ENCODE data around the gene PHF19.

Gene PHF19

GRCh38 chr9:120837921-120838320 is 39.1 kb downstream of the PHF19 start:
- H3K9ac ChIP-seq (ENCODE audit: low read length) = no peak overlapping the region
- peaks cover 49% of the 10 kb centered on the region for H3K79me2 ChIP-seq (ENCODE audit: insufficient read depth, low read length)
- H3K9me3 ChIP-seq (ENCODE audit: insufficient read depth, low read length) = no peaks in the 10 kb centered on the region
- H3F3A ChIP-seq (ENCODE audit: insufficient read depth) = no peaks in the 10 kb centered on the region
- no peak overlapping the region for H3K4me2 ChIP-seq (ENCODE audit: low read depth, low read length, poor library complexity, severe bottlenecking)
- H3K27ac ChIP-seq (ENCODE audit: low read depth, low read length) = no peak overlapping the region
- H3K27me3 ChIP-seq (ENCODE audit: low read length) = no peaks in the 10 kb centered on the region
- peaks cover 4% of the 10 kb centered on the region; the same call in 1 of the 2 replicates for H3K36me3 ChIP-seq (ENCODE audit: low read length)
- no peak overlapping the region for H2AFZ ChIP-seq (ENCODE audit: low read depth, low read length, severe bottlenecking)
- no peak overlapping the region for H3K4me3 ChIP-seq (ENCODE audit: insufficient read depth, low read length, poor library complexity, severe bottlenecking)
- H3K9me2 ChIP-seq (replicated peaks; ENCODE audit: insufficient read depth, low read length) = no peaks in the 10 kb centered on the region
- H4K20me1 ChIP-seq (ENCODE audit: low read depth, low read length) = no peaks in the 10 kb centered on the region
- TF ChIP-seq EZH2phosphoT487 (conservative IDR thresholded peaks at IDR 0.05; ENCODE audit: low read length) = no peak
- no peak for TF ChIP-seq CTCF (IDR thresholded peaks at IDR 0.05; ENCODE audit: insufficient read depth, low read length, poor library complexity, severe bottlenecking)

DNA sequence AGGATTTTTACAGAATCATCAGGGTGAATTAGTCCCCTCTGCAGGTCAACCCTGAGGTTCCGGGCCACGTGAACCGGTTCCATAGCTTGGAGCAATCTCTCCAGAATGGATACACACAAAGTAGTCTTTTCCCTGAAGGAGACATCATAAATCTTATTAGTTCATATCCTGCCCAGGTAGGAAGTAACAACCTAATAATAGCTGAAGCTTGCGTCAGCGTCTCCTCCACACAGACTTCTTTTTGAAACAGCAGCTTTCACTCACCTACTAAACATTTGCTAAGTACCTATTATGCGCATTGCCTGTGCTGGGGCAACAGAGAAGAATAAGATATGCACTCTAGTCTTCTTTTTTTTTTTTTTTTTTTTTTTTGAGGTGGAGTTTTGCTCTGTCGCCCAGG is 43.7 kb downstream of the PHF19 start:
- Histone ChIP-seq H3K27ac (ENCODE audit: low read depth, low read length) (no peak overlapping the region), H2AFZ (ENCODE audit: low read depth, low read length, severe bottlenecking) (no peak overlapping the region), H3K36me3 (ENCODE audit: low read length) (peaks cover 16% of the 10 kb centered on the region), H3K27me3 (ENCODE audit: low read length) (no peaks in the 10 kb centered on the region), H4K20me1 (ENCODE audit: low read depth, low read length) (no peaks in the 10 kb centered on the region), H3K4me2 (ENCODE audit: low read depth, low read length, poor library complexity, severe bottlenecking) (no peak overlapping the region), H3K4me3 (ENCODE audit: insufficient read depth, low read length, poor library complexity, severe bottlenecking) (no peak overlapping the region), H3K9ac (ENCODE audit: low read length) (no peak overlapping the region), H3K9me3 (ENCODE audit: insufficient read depth, low read length) (no peaks in the 10 kb centered on the region), H3F3A (ENCODE audit: insufficient read depth) (no peaks in the 10 kb centered on the region), H3K9me2 (replicated peaks; ENCODE audit: insufficient read depth, low read length) (no peaks in the 10 kb centered on the region), H3K79me2 (ENCODE audit: insufficient read depth, low read length) (peaks cover 15% of the 10 kb centered on the region)
- TF ChIP-seq CTCF (IDR thresholded peaks at IDR 0.05; ENCODE audit: insufficient read depth, low read length, poor library complexity, severe bottlenecking) (no peak), EZH2phosphoT487 (conservative IDR thresholded peaks at IDR 0.05; ENCODE audit: low read length) (no peak)

- no peak overlapping the region for H3K9ac ChIP-seq (ENCODE audit: low read length)
- no peaks in the 10 kb centered on the region for H3K9me2 ChIP-seq (replicated peaks; ENCODE audit: insufficient read depth, low read length)
- H2AFZ ChIP-seq (ENCODE audit: low read depth, low read length, severe bottlenecking) = no peak overlapping the region
- peaks cover 16% of the 10 kb centered on the region for H3K36me3 ChIP-seq (ENCODE audit: low read length)
- H3K9me3 ChIP-seq (ENCODE audit: insufficient read depth, low read length) = no peaks in the 10 kb centered on the region
- H3K4me2 ChIP-seq (ENCODE audit: low read depth, low read length, poor library complexity, severe bottlenecking) = no peak overlapping the region
- no peaks in the 10 kb centered on the region for H3F3A ChIP-seq (ENCODE audit: insufficient read depth)
- H4K20me1 ChIP-seq (ENCODE audit: low read depth, low read length) = no peaks in the 10 kb centered on the region
- H3K79me2 ChIP-seq (ENCODE audit: insufficient read depth, low read length) = peaks cover 11% of the 10 kb centered on the region
- TF ChIP-seq EZH2phosphoT487 (conservative IDR thresholded peaks at IDR 0.05; ENCODE audit: low read length) (no peak), CTCF (IDR thresholded peaks at IDR 0.05; ENCODE audit: insufficient read depth, low read length, poor library complexity, severe bottlenecking) (no peak)
- H3K4me3 ChIP-seq (ENCODE audit: insufficient read depth, low read length, poor library complexity, severe bottlenecking) = no peak overlapping the region
- H3K27ac ChIP-seq (ENCODE audit: low read depth, low read length) = no peak overlapping the region
- no peaks in the 10 kb centered on the region for H3K27me3 ChIP-seq (ENCODE audit: low read length)
Measured at GRCh38 chr9:120832807-120833206, 44.2 kb downstream of the PHF19 start.

Measured in SU-DHL-6 (cell line).